ENCODE data around the gene KLC1.

Gene KLC1

GRCh38 chr14:103721334-103722120 lies 92.5 kb downstream of the KLC1 start:
- no peak overlapping the region for H3K4me3 ChIP-seq (ENCODE audit: low read depth, low read length)
- peak; percentile 78 for DNase-seq (ENCODE audit: low read depth)
- peak; percentile 13 for TF ChIP-seq CTCF (conservative IDR thresholded peaks at IDR 0.05; ENCODE audit: low read depth, low read length)

- DNase-seq (ENCODE audit: low read depth): no peak
- TF ChIP-seq CTCF (conservative IDR thresholded peaks at IDR 0.05; ENCODE audit: low read depth, low read length): no peak
- H3K4me3 ChIP-seq (ENCODE audit: low read depth, low read length): no peak overlapping the region
Observed at GRCh38 chr14:103723748-103724081, 94.7 kb downstream of the KLC1 start.

GRCh38 chr14:103724116-103724515 lies 95.1 kb downstream of the KLC1 start:
- H3K4me3 ChIP-seq (ENCODE audit: low read depth, low read length): no peak overlapping the region
- peak; percentile 51 for DNase-seq (ENCODE audit: low read depth)
- TF ChIP-seq CTCF (conservative IDR thresholded peaks at IDR 0.05; ENCODE audit: low read depth, low read length): no peak

- no peak for TF ChIP-seq CTCF (conservative IDR thresholded peaks at IDR 0.05; ENCODE audit: low read depth, low read length)
- DNase-seq (ENCODE audit: low read depth): no peak
Observed at GRCh38 chr14:103725001-103725682, 96.1 kb downstream of the KLC1 start.

GRCh38 chr14:103725739-103726395 lies 96.9 kb downstream of the KLC1 start:
- TF ChIP-seq CTCF (conservative IDR thresholded peaks at IDR 0.05; ENCODE audit: low read depth, low read length): no peak
- no peak overlapping the region for H3K4me3 ChIP-seq (ENCODE audit: low read depth, low read length)

More at GRCh38 chr14:103725001-103725682, 96.1 kb downstream of the KLC1 start:
- H3K4me3 ChIP-seq (ENCODE audit: low read depth, low read length): no peak overlapping the region

GRCh38 chr14:103726474-103726873 lies 97.5 kb downstream of the KLC1 start:
- no peak overlapping the region for H3K4me3 ChIP-seq (ENCODE audit: low read depth, low read length)
- TF ChIP-seq CTCF (conservative IDR thresholded peaks at IDR 0.05; ENCODE audit: low read depth, low read length): no peak
- no peak for DNase-seq (ENCODE audit: low read depth)

More at GRCh38 chr14:103725739-103726395, 96.9 kb downstream of the KLC1 start:
- no peak for DNase-seq (ENCODE audit: low read depth)

Measured in choroid plexus epithelial cell (primary cell).